Endothelial cell of umbilical vein (primary cell): ENCODE measurements around the gene GPR107.

Experiments
- CTCF ChIP-seq, 2 donors: IDR thresholded peaks; 1 replicate in 1 of 2; 2 replicates in 1 of 2; pipeline ENCODE4 v1.5.1; 2011; ENCODE audit warnings: low read length in 2 of 2, mild to moderate bottlenecking in 2 of 2, moderate library complexity in 2 of 2, control low read depth in 1 of 2, inconsistent platforms in 1 of 2, low read depth in 1 of 2; ENCODE audit not compliant: insufficient read depth in 1 of 2; ENCODE audit errors: extremely low read depth in 1 of 2
- EZH2 ChIP-seq: IDR thresholded peaks from 2 replicates; pipeline ENCODE4 v1.6.1; 2012; ENCODE audit warnings: borderline replicate concordance, low read depth, mild to moderate bottlenecking, moderate library complexity, low read length, inconsistent platforms; ENCODE audit not compliant: severe bottlenecking
- POLR2A ChIP-seq: IDR thresholded peaks from 2 replicates; pipeline ENCODE4 v1.6.1; 2012; ENCODE audit warnings: low read depth, mild to moderate bottlenecking, control low read depth, low read length

- TF ChIP-seq EZH2, result no peak
- no peak for TF ChIP-seq CTCF (IDR thresholded peaks at IDR 0.05; ENCODE audit: extremely low read depth in 1 of 2, insufficient read depth in 1 of 2, low read depth in 1 of 2, low read length in 2 of 2)
- TF ChIP-seq POLR2A, result no peak
These were observed 63.7 kb downstream of the GPR107 start for GRCh38 chr9:130117376-130117775.
